Ishikawa (cell line): Measurements from ENCODE around the gene ZDHHC5.

ENCODE experiments used
- CREB1 ChIP-seq: IDR thresholded peaks from 2 replicates; pipeline ENCODE4 v1.6.1; 2012; ENCODE audit warnings: low read depth
- EP300 ChIP-seq: IDR thresholded peaks from 2 replicates; pipeline ENCODE4 v1.6.1; 2012; ENCODE audit warnings: borderline replicate concordance
- FOXM1 ChIP-seq: IDR thresholded peaks from 2 replicates; pipeline ENCODE4 v1.6.1; 2012; ENCODE audit warnings: low read depth, borderline replicate concordance
- MAX ChIP-seq: IDR thresholded peaks from 2 replicates; pipeline ENCODE4 v1.6.1; 2012
- NFIC ChIP-seq: IDR thresholded peaks from 2 replicates; pipeline ENCODE4 v1.6.1; 2012
- RAD21 ChIP-seq: IDR thresholded peaks from 2 replicates; pipeline ENCODE4 v1.6.1; 2012; ENCODE audit warnings: low read depth
- REST ChIP-seq: IDR thresholded peaks from 2 replicates; pipeline ENCODE4 v1.6.1; 2012; ENCODE audit warnings: low read depth, mild to moderate bottlenecking
- TAF1 ChIP-seq: IDR thresholded peaks from 2 replicates; pipeline ENCODE4 v1.6.1; 2012; ENCODE audit warnings: low read depth, mild to moderate bottlenecking
- TCF12 ChIP-seq: IDR thresholded peaks from 2 replicates; pipeline ENCODE4 v1.6.1; 2012; ENCODE audit warnings: low read depth
- TEAD4 ChIP-seq: IDR thresholded peaks from 2 replicates; pipeline ENCODE4 v1.6.1; 2012
- YY1 ChIP-seq: IDR thresholded peaks from 2 replicates; pipeline ENCODE4 v1.6.1; 2012; ENCODE audit warnings: low read depth
- ZBTB7A ChIP-seq: IDR thresholded peaks from 2 replicates; pipeline ENCODE4 v1.6.1; 2012; ENCODE audit warnings: low read depth
- TF ChIP-seq, protein P1 (sequence below): IDR thresholded peaks from 2 replicates; pipeline ENCODE4 v1.6.1; 2012

DNA sequence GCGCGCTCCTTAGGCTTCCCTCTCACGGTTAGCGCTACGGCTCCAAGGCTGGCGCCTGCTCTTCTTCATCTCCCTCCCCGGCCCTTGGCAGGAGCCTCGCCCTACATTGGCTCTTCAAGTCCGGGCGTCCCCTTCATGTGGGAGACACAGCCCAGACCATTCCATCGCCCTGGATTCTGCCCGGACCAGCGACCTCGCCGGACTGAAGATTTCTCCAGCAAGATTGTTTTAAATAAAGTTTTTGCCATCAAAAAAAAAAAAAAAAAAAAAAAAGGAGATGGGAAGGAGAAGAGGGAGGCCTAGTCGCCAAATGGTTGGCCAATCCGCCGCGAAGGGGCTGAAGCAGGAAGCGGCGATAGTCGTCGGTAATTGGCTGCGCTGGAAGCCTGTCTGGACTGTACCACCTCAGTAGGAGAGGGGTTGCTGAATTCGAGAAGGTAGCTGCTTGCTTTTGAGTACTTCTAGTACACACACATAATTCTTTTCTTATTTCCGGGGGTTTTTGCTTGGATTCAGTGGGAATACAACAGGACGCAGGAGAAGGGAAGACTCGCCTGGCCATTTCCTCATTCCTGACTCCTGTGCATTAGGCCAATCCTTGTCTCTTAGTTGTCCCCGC is 688 bp upstream of the ZDHHC5 start:
- TF ChIP-seq MAX, result peak; percentile 21
- peak; percentile 63 for TF ChIP-seq EP300
- no peak for TF ChIP-seq NFIC
- peak; percentile 72 for TF ChIP-seq TAF1
- peak; percentile 54 for TF ChIP-seq YY1
- TF ChIP-seq RAD21, result no peak
- TF ChIP-seq ZBTB7A, result no peak
- TF ChIP-seq CREB1, result no peak
- no peak for TF ChIP-seq REST
- TF ChIP-seq, protein P1, sequence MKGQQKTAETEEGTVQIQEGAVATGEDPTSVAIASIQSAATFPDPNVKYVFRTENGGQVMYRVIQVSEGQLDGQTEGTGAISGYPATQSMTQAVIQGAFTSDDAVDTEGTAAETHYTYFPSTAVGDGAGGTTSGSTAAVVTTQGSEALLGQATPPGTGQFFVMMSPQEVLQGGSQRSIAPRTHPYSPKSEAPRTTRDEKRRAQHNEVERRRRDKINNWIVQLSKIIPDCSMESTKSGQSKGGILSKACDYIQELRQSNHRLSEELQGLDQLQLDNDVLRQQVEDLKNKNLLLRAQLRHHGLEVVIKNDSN, result no peak
- peak; percentile 51; the same call in 1 of the 2 replicates for TF ChIP-seq FOXM1
- TF ChIP-seq TCF12, result peak; percentile 53
- TF ChIP-seq TEAD4, result no peak; the same call in 1 of the 2 replicates
